Panc1 (cell line): ENCODE measurements around the gene STK39.

ENCODE experiments used
- POLR2AphosphoS5 ChIP-seq: IDR thresholded peaks from 2 replicates; pipeline ENCODE4 v1.6.1; 2012; ENCODE audit warnings: mild to moderate bottlenecking, low read depth, low read length, moderate library complexity
- SIN3A ChIP-seq: IDR thresholded peaks from 2 replicates; pipeline ENCODE4 v1.6.1; 2012; ENCODE audit warnings: low read depth, mild to moderate bottlenecking, low read length, moderate library complexity, borderline replicate concordance; ENCODE audit not compliant: insufficient read depth
- TF ChIP-seq, protein P1 (sequence below): fragments of 450-650 bp; IDR thresholded peaks from 2 replicates; pipeline ENCODE4 v1.5.1; 2017; ENCODE audit warnings: mild to moderate bottlenecking

DNA sequence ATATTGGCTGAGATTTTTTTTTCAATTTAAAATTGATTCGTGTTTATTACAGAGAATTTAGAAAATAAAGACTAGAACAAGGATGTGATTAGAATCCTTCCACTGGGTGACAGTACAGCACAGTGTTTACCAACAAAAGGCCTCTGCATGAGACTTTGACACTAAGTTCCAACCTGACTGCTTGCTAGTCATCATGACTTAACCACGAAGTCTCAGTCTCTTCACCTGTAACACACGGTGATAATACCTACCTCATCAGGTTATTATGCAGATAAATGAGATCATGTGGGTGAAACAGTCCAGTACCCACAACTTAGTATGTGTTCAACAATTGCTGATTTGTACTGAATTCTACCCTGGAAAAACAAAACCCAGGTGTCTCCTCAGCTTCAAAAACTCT lies 151.2 kb downstream of the STK39 start:
- TF ChIP-seq POLR2AphosphoS5, result no peak
- TF ChIP-seq, protein P1, sequence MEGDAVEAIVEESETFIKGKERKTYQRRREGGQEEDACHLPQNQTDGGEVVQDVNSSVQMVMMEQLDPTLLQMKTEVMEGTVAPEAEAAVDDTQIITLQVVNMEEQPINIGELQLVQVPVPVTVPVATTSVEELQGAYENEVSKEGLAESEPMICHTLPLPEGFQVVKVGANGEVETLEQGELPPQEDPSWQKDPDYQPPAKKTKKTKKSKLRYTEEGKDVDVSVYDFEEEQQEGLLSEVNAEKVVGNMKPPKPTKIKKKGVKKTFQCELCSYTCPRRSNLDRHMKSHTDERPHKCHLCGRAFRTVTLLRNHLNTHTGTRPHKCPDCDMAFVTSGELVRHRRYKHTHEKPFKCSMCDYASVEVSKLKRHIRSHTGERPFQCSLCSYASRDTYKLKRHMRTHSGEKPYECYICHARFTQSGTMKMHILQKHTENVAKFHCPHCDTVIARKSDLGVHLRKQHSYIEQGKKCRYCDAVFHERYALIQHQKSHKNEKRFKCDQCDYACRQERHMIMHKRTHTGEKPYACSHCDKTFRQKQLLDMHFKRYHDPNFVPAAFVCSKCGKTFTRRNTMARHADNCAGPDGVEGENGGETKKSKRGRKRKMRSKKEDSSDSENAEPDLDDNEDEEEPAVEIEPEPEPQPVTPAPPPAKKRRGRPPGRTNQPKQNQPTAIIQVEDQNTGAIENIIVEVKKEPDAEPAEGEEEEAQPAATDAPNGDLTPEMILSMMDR, result no peak
- TF ChIP-seq SIN3A, result no peak
